Measurements from ENCODE around the gene CELSR3. TPM values are rescaled to one million over a fixed set of nuclear protein-coding genes. Genes with fewer than 3 reads are reported as not detected.

The CELSR3 gene, protein sequence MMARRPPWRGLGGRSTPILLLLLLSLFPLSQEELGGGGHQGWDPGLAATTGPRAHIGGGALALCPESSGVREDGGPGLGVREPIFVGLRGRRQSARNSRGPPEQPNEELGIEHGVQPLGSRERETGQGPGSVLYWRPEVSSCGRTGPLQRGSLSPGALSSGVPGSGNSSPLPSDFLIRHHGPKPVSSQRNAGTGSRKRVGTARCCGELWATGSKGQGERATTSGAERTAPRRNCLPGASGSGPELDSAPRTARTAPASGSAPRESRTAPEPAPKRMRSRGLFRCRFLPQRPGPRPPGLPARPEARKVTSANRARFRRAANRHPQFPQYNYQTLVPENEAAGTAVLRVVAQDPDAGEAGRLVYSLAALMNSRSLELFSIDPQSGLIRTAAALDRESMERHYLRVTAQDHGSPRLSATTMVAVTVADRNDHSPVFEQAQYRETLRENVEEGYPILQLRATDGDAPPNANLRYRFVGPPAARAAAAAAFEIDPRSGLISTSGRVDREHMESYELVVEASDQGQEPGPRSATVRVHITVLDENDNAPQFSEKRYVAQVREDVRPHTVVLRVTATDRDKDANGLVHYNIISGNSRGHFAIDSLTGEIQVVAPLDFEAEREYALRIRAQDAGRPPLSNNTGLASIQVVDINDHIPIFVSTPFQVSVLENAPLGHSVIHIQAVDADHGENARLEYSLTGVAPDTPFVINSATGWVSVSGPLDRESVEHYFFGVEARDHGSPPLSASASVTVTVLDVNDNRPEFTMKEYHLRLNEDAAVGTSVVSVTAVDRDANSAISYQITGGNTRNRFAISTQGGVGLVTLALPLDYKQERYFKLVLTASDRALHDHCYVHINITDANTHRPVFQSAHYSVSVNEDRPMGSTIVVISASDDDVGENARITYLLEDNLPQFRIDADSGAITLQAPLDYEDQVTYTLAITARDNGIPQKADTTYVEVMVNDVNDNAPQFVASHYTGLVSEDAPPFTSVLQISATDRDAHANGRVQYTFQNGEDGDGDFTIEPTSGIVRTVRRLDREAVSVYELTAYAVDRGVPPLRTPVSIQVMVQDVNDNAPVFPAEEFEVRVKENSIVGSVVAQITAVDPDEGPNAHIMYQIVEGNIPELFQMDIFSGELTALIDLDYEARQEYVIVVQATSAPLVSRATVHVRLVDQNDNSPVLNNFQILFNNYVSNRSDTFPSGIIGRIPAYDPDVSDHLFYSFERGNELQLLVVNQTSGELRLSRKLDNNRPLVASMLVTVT (N-terminal part only)
- polyA plus RNA-seq (2013, experiment 1 of 2): 3.4 TPM
- 3.5 TPM for polyA plus RNA-seq (2013, experiment 2 of 2)

DNA sequence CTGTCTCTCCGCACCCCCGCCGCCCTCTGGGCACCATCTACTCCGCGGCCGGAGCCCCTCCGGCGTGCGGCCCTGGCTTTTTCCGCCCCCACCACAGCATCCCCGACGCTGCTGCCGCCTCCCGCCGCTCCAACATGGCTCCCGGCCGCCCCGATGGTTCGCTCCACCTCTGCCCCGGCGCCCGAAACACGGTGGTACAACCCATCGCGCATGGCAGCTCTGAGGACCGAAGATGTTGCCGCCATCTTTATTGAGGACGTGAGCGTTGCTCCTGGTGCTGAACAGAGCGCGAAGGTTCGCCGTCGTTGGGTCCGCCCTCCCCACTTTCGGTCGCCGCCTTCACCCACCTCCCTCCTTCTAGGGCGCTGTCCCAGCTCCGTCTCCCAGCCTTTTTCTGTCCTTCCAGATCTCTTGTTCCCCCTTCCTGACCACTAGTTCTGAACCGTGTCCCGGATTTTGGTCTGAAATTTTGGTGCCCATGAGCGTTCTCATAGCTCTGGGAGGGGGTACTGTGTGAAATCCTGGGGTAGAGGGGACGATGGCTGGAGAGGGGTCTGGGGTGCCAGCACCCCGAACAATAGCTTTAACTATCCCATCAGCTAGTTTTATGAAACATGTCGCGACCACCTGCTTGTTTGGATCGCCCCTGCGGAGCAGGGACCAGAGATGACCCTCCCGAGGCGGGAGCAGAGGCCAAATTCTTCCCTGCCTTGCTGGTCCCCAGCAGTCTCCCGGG lies at the start of gene CELSR3:
CELSR3 (minus strand) TSS at position 134 of the 736 bp plus-strand sequence. CDS start 252 bp downstream, outside the sequence.
- H2BK15ac ChIP-seq (replicated peaks; ENCODE audit: low read depth): no peak within 1 kb of the TSS
- H3K4me3 ChIP-seq (ENCODE audit: low read length): peak within 1 kb of the TSS; percentile 69
- H3K9ac ChIP-seq (ENCODE audit: low read length): peak within 1 kb of the TSS; percentile 83
- H4K8ac ChIP-seq (ENCODE audit: low read depth, low read length): no peak within 1 kb of the TSS
- H3K4ac ChIP-seq (ENCODE audit: low read depth, low read length): peak within 1 kb of the TSS; percentile 44
- H4K5ac ChIP-seq (ENCODE audit: low read length): peak within 1 kb of the TSS; percentile 21
- H2BK120ac ChIP-seq (ENCODE audit: low read depth, low read length): no peak within 1 kb of the TSS
- H3K27ac ChIP-seq (ENCODE audit: low read depth, low read length): peak within 1 kb of the TSS; percentile 98
- peak within 1 kb of the TSS; percentile 66 for H3K23ac ChIP-seq (ENCODE audit: low read length)
- H3K79me2 ChIP-seq (ENCODE audit: control insufficient read depth, insufficient read depth, low read length): no peaks in the 10 kb centered on the region
- peak within 1 kb of the TSS; percentile 23 for H2BK5ac ChIP-seq (ENCODE audit: low read length)
- H3K36me3 ChIP-seq (ENCODE audit: control insufficient read depth, insufficient read depth, low read length): no peaks in the 10 kb centered on the region
- no peaks in the 10 kb centered on the region for H3K79me1 ChIP-seq (ENCODE audit: low read length)
- H3K27me3 ChIP-seq (ENCODE audit: insufficient read depth, low read length, poor library complexity): no peaks in the 10 kb centered on the region
- peak within 1 kb of the TSS; percentile 29 for H3K18ac ChIP-seq (ENCODE audit: low read length)
- DNase-seq: peak; percentile 97
- H3K4me1 ChIP-seq (ENCODE audit: control insufficient read depth, low read depth, low read length): no peaks in the 10 kb centered on the region
- WGBS (ENCODE audit: extremely low coverage, insufficient coverage, low lambda C conversion rate): no CpG with 5 or more reads among the region's 52 CpGs
- H3K4me2 ChIP-seq (ENCODE audit: low read length): peak within 1 kb of the TSS; percentile 99
- no peak within 1 kb of the TSS for H2AK5ac ChIP-seq (ENCODE audit: low read length)
- H3K56ac ChIP-seq (ENCODE audit: low read length): peak within 1 kb of the TSS; percentile 95

DNA sequence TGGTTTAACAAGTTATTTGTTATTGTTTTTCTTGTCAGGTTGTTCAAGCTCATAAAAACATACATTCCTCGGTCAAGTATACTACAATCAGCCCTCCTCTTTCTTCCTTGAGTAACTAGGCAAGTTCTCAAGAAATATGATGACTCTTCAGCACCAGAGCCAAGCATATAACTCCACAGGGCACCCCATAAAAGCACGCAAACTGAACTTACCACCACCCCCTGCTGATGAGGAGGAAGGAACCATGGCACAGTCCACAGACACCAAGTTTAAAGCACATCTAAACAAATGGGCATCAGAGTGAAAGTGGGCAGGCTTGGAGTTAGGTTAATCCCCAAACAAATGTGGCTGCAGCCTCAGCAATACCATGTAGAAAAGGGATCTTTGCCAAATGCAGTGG lies 49.0 kb upstream of the CELSR3 start:
- no peak for DNase-seq
- H3K79me1 ChIP-seq (ENCODE audit: low read length): peaks cover 8% of the 10 kb centered on the region
- H2BK120ac ChIP-seq (ENCODE audit: low read depth, low read length): no peak overlapping the region
- no peak overlapping the region for H3K23ac ChIP-seq (ENCODE audit: low read length)
- H3K4ac ChIP-seq (ENCODE audit: low read depth, low read length): no peak overlapping the region
- H4K8ac ChIP-seq (ENCODE audit: low read depth, low read length): no peak overlapping the region
- H3K27ac ChIP-seq (ENCODE audit: low read depth, low read length): no peak overlapping the region
- H3K27me3 ChIP-seq (ENCODE audit: insufficient read depth, low read length, poor library complexity): no peaks in the 10 kb centered on the region
- H3K79me2 ChIP-seq (ENCODE audit: control insufficient read depth, insufficient read depth, low read length): peaks cover 89% of the 10 kb centered on the region
- H3K9ac ChIP-seq (ENCODE audit: low read length): no peak overlapping the region
- no CpG with 5 or more reads among the region's 2 CpGs for WGBS (ENCODE audit: extremely low coverage, insufficient coverage, low lambda C conversion rate)
- no peak overlapping the region for H2BK15ac ChIP-seq (replicated peaks; ENCODE audit: low read depth)
- no peak overlapping the region for H4K5ac ChIP-seq (ENCODE audit: low read length)
- no peak overlapping the region for H3K4me2 ChIP-seq (ENCODE audit: low read length)
- no peak overlapping the region for H3K56ac ChIP-seq (ENCODE audit: low read length)
- peaks cover 12% of the 10 kb centered on the region for H3K36me3 ChIP-seq (ENCODE audit: control insufficient read depth, insufficient read depth, low read length)
- H3K18ac ChIP-seq (ENCODE audit: low read length): no peak overlapping the region
- H3K4me3 ChIP-seq (ENCODE audit: low read length): no peak overlapping the region
- H2BK5ac ChIP-seq (ENCODE audit: low read length): no peak overlapping the region
- H2AK5ac ChIP-seq (ENCODE audit: low read length): no peak overlapping the region
- peaks cover 3% of the 10 kb centered on the region for H3K4me1 ChIP-seq (ENCODE audit: control insufficient read depth, low read depth, low read length)

DNA sequence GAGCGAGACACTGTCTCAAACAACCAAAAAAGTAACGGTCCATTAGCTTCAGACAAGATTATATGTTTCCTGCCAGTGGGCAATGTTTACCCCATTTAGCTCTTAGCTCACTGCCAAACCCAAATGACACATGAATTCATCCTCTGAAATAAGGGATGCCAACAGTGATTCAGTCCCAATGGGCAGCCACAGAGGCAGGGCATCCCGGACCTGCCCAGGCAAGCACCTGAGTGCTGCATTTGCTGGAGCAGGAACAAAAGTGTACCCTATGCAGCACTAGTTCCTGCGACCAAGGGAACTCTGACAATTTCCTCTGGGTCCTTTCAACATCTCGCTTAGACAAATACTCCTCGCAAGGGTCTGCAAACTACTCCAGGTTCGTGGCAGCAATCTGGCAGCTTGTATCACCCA lies 46.4 kb upstream of the CELSR3 start:
- H3K4me2 ChIP-seq (ENCODE audit: low read length): no peak overlapping the region
- H3K4me1 ChIP-seq (ENCODE audit: control insufficient read depth, low read depth, low read length): no peaks in the 10 kb centered on the region
- H3K18ac ChIP-seq (ENCODE audit: low read length): no peak overlapping the region
- no CpG with 5 or more reads among the region's 7 CpGs for WGBS (ENCODE audit: extremely low coverage, insufficient coverage, low lambda C conversion rate)
- H2AK5ac ChIP-seq (ENCODE audit: low read length): no peak overlapping the region
- peaks cover 8% of the 10 kb centered on the region for H3K79me1 ChIP-seq (ENCODE audit: low read length)
- H2BK120ac ChIP-seq (ENCODE audit: low read depth, low read length): no peak overlapping the region
- no peak overlapping the region for H3K4me3 ChIP-seq (ENCODE audit: low read length)
- no peak overlapping the region for H2BK15ac ChIP-seq (replicated peaks; ENCODE audit: low read depth)
- no peak overlapping the region for H3K23ac ChIP-seq (ENCODE audit: low read length)
- no peak for DNase-seq
- no peak overlapping the region for H3K9ac ChIP-seq (ENCODE audit: low read length)
- no peak overlapping the region for H4K8ac ChIP-seq (ENCODE audit: low read depth, low read length)
- H3K27me3 ChIP-seq (ENCODE audit: insufficient read depth, low read length, poor library complexity): no peaks in the 10 kb centered on the region
- H4K5ac ChIP-seq (ENCODE audit: low read length): no peak overlapping the region
- peak overlapping the region; percentile 34 for H3K27ac ChIP-seq (ENCODE audit: low read depth, low read length)
- H2BK5ac ChIP-seq (ENCODE audit: low read length): no peak overlapping the region
- peaks cover 12% of the 10 kb centered on the region for H3K36me3 ChIP-seq (ENCODE audit: control insufficient read depth, insufficient read depth, low read length)
- H3K4ac ChIP-seq (ENCODE audit: low read depth, low read length): no peak overlapping the region
- no peak overlapping the region for H3K56ac ChIP-seq (ENCODE audit: low read length)
- H3K79me2 ChIP-seq (ENCODE audit: control insufficient read depth, insufficient read depth, low read length): peaks cover 87% of the 10 kb centered on the region

DNA sequence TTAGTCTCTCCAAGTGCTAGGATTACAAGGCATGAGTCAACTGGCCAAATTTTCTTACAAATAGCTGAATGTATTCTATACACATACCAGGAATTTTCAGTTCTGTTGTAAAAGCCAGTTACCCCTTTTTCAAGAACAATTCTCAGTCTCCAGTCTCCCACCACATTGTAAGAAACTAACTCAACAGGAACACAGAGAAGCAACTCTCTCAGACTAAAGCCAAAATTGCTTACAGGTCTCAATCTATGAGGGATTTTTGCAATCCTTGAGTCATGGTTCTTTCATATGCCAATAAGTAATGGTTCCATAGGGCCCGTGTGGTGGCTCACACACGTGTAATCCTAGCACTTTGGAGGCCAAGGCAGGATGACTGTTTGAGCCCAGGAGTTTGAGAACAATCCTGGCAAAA lies 45.8 kb upstream of the CELSR3 start:
- H3K79me1 ChIP-seq (ENCODE audit: low read length): peaks cover 8% of the 10 kb centered on the region
- WGBS (ENCODE audit: extremely low coverage, insufficient coverage, low lambda C conversion rate): no CpG with 5 or more reads among the region's 2 CpGs
- H2BK15ac ChIP-seq (replicated peaks; ENCODE audit: low read depth): no peak overlapping the region
- H4K5ac ChIP-seq (ENCODE audit: low read length): no peak overlapping the region
- no peak overlapping the region for H2AK5ac ChIP-seq (ENCODE audit: low read length)
- no peak overlapping the region for H3K23ac ChIP-seq (ENCODE audit: low read length)
- H3K79me2 ChIP-seq (ENCODE audit: control insufficient read depth, insufficient read depth, low read length): peaks cover 84% of the 10 kb centered on the region
- H4K8ac ChIP-seq (ENCODE audit: low read depth, low read length): no peak overlapping the region
- H3K36me3 ChIP-seq (ENCODE audit: control insufficient read depth, insufficient read depth, low read length): peaks cover 12% of the 10 kb centered on the region
- no peak overlapping the region for H3K9ac ChIP-seq (ENCODE audit: low read length)
- no peak overlapping the region for H2BK5ac ChIP-seq (ENCODE audit: low read length)
- no peak overlapping the region for H3K4me2 ChIP-seq (ENCODE audit: low read length)
- no peaks in the 10 kb centered on the region for H3K27me3 ChIP-seq (ENCODE audit: insufficient read depth, low read length, poor library complexity)
- no peak for DNase-seq
- no peaks in the 10 kb centered on the region for H3K4me1 ChIP-seq (ENCODE audit: control insufficient read depth, low read depth, low read length)
- no peak overlapping the region for H3K18ac ChIP-seq (ENCODE audit: low read length)
- no peak overlapping the region for H3K4ac ChIP-seq (ENCODE audit: low read depth, low read length)
- no peak overlapping the region for H2BK120ac ChIP-seq (ENCODE audit: low read depth, low read length)
- H3K4me3 ChIP-seq (ENCODE audit: low read length): no peak overlapping the region
- H3K56ac ChIP-seq (ENCODE audit: low read length): no peak overlapping the region
- H3K27ac ChIP-seq (ENCODE audit: low read depth, low read length): no peak overlapping the region

DNA sequence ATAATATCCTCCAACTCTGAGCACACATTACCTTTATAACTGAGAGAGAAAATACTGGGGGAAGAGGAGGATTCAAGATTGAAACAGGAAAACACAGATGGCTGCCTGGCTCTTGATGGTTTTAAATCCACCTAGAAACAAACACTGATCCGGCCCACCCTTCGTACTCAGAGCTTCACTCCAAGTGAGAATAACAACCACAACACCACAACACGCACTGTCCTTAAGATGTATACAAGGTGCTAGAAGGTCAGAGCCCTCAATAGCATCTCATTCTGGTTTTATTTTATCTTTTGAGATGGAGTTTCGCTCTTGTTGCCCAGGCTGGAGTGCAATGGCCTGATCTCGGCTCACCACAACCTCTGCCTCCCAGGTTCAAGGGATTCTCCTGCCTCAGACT lies 44.5 kb upstream of the CELSR3 start:
- H3K36me3 ChIP-seq (ENCODE audit: control insufficient read depth, insufficient read depth, low read length): peaks cover 9% of the 10 kb centered on the region
- H3K56ac ChIP-seq (ENCODE audit: low read length): no peak overlapping the region
- no peak overlapping the region for H4K5ac ChIP-seq (ENCODE audit: low read length)
- no peak overlapping the region for H3K4me3 ChIP-seq (ENCODE audit: low read length)
- H3K4ac ChIP-seq (ENCODE audit: low read depth, low read length): no peak overlapping the region
- H2BK120ac ChIP-seq (ENCODE audit: low read depth, low read length): no peak overlapping the region
- no peak overlapping the region for H2BK5ac ChIP-seq (ENCODE audit: low read length)
- no peak overlapping the region for H3K4me2 ChIP-seq (ENCODE audit: low read length)
- H3K79me2 ChIP-seq (ENCODE audit: control insufficient read depth, insufficient read depth, low read length): peaks cover 83% of the 10 kb centered on the region
- no peak for DNase-seq
- no CpG with 5 or more reads among the region's 5 CpGs for WGBS (ENCODE audit: extremely low coverage, insufficient coverage, low lambda C conversion rate)
- no peaks in the 10 kb centered on the region for H3K27me3 ChIP-seq (ENCODE audit: insufficient read depth, low read length, poor library complexity)
- H3K23ac ChIP-seq (ENCODE audit: low read length): no peak overlapping the region
- no peaks in the 10 kb centered on the region for H3K4me1 ChIP-seq (ENCODE audit: control insufficient read depth, low read depth, low read length)
- H3K18ac ChIP-seq (ENCODE audit: low read length): no peak overlapping the region
- H3K27ac ChIP-seq (ENCODE audit: low read depth, low read length): no peak overlapping the region
- H4K8ac ChIP-seq (ENCODE audit: low read depth, low read length): no peak overlapping the region
- H2BK15ac ChIP-seq (replicated peaks; ENCODE audit: low read depth): no peak overlapping the region
- peaks cover 6% of the 10 kb centered on the region for H3K79me1 ChIP-seq (ENCODE audit: low read length)
- H2AK5ac ChIP-seq (ENCODE audit: low read length): no peak overlapping the region
- no peak overlapping the region for H3K9ac ChIP-seq (ENCODE audit: low read length)

Measured in mesendoderm (in vitro differentiated cells).